HCT116 (cell line): ENCODE results near the gene CFAP97D1. TPM values are rescaled to one million over a fixed set of nuclear protein-coding genes. Genes with fewer than 3 reads are reported as not detected.

ENCODE experiments used
- total RNA-seq: library from RNA; stranded (reverse); gene quantifications from one replicate; pipeline ENCODE4 v1.2.1, GENCODE V29; 2021; ENCODE audit not compliant: unreplicated experiment

The CFAP97D1 gene
- total RNA-seq, 1 experiment from 2014 or later = 0.15 TPM

Other genes with a start within 250 kb of the CFAP97D1 start
- gene ETV4, start 234.1 kb upstream of the CFAP97D1 start, total RNA-seq = 51.5 TPM
- not detected for gene MEOX1, start 118.5 kb upstream of the CFAP97D1 start, total RNA-seq
- not detected for gene SOST, start 21.6 kb upstream of the CFAP97D1 start, total RNA-seq
- gene DUSP3, start 1.5 kb upstream of the CFAP97D1 start, total RNA-seq = 29.6 TPM
- gene MPP3, start 52.7 kb downstream of the CFAP97D1 start, total RNA-seq = 19.5 TPM
- gene CD300LG, start 66.7 kb downstream of the CFAP97D1 start, total RNA-seq = not detected
- gene MPP2, start 127.1 kb downstream of the CFAP97D1 start, total RNA-seq = 16.4 TPM
- not detected for gene PPY, start 162.0 kb downstream of the CFAP97D1 start, total RNA-seq
- 0.52 TPM for gene PYY, start 173.5 kb downstream of the CFAP97D1 start, total RNA-seq
- 10.0 TPM for gene NAGS, start 224.2 kb downstream of the CFAP97D1 start, total RNA-seq
- 43.8 TPM for gene TMEM101, start 234.5 kb downstream of the CFAP97D1 start, total RNA-seq